Ishikawa (cell line): ENCODE data around the gene NLRC5.

Experiments used
- EGR1 ChIP-seq: IDR thresholded peaks from 2 replicates; pipeline ENCODE4 v1.6.1; 2012
- FOXM1 ChIP-seq: IDR thresholded peaks from 2 replicates; pipeline ENCODE4 v1.6.1; 2012; ENCODE audit warnings: low read depth, borderline replicate concordance
- REST ChIP-seq: IDR thresholded peaks from 2 replicates; pipeline ENCODE4 v1.6.1; 2012; ENCODE audit warnings: low read depth, mild to moderate bottlenecking
- TAF1 ChIP-seq: IDR thresholded peaks from 2 replicates; pipeline ENCODE4 v1.6.1; 2012; ENCODE audit warnings: low read depth, mild to moderate bottlenecking
- YY1 ChIP-seq: IDR thresholded peaks from 2 replicates; pipeline ENCODE4 v1.6.1; 2012; ENCODE audit warnings: low read depth

DNA sequence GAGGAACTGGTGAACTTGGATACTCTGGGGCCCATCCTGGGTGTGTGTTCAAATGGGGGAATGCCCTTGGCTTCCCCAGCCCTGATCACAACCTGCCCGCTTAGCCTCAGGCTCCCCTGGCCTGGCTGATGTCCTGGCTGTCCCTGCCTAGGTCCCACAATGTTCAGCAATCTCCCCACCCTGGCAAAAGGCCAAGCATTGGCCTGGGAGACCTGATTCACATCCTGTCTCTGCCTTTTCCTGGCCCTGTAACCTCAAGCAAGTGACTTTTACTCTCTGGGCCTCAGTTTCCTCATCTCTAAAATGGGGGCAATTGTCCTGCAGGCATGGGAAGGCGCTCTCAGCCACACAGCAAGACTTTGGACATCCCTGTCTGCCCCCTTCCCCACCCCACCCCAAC, 117.4 kb downstream of the NLRC5 start:
- TF ChIP-seq TAF1, result no peak
- no peak for TF ChIP-seq FOXM1
- no peak for TF ChIP-seq YY1
- no peak for TF ChIP-seq EGR1
- no peak for TF ChIP-seq REST
